HT1080 (cell line): ENCODE data around the gene FAM107B. TPM values are rescaled to one million over a fixed set of nuclear protein-coding genes. Genes with fewer than 3 reads are reported as not detected.
A peak's percentile ranks its signal among the peaks of the same experiment; 100 is the strongest.
"Not testable (repeated sequence)": the region's sequence is repeated elsewhere in the genome, so short reads cannot be mapped to it uniquely, and the experiment has no call there.

Source experiments
- DNase-seq: peaks from one replicate; pipeline ENCODE4 v3.0.0-alpha.2; 2015; ENCODE audit warnings: low read depth
- total RNA-seq: library from RNA; depleted of rRNA; stranded (reverse); fragments of >200 nt; shearing (Covaris generic); gene quantifications from 2 replicates; pipeline ENCODE4 v1.2.3, GENCODE V29; 2014

Gene FAM107B
- total RNA-seq, 1 experiment from 2014 or later, result 9.8 TPM

- no peak for DNase-seq
Measured at GRCh38 chr10:14737808-14738545, 36.7 kb downstream of the FAM107B start.

GRCh38 chr10:14736600-14737081 lies 38.1 kb downstream of the FAM107B start:
- DNase-seq, result no peak

GRCh38 chr10:14736043-14736442 lies 38.7 kb downstream of the FAM107B start:
- DNase-seq, result no peak

GRCh38 chr10:14731875-14732512 lies 42.7 kb downstream of the FAM107B start:
- no peak for DNase-seq

- no peak for DNase-seq
Measured at GRCh38 chr10:14728346-14728745, 46.4 kb downstream of the FAM107B start.

- no peak for DNase-seq
Measured at GRCh38 chr10:14727924-14728323, 46.8 kb downstream of the FAM107B start.

GRCh38 chr10:14727465-14727864 lies 47.2 kb downstream of the FAM107B start:
- no peak for DNase-seq

- DNase-seq, result no peak
Measured at GRCh38 chr10:14724931-14725330, 49.8 kb downstream of the FAM107B start.

- no peak for DNase-seq
Measured at GRCh38 chr10:14723052-14723689, 51.5 kb downstream of the FAM107B start.

- no peak for DNase-seq
Measured at GRCh38 chr10:14717552-14717951, 57.1 kb downstream of the FAM107B start.

- DNase-seq, result peak; percentile 27
Measured at GRCh38 chr10:14712991-14713424, 61.7 kb downstream of the FAM107B start.

- DNase-seq, result not testable (repeated sequence)
Measured at GRCh38 chr10:14709344-14709743, 65.4 kb downstream of the FAM107B start.

- DNase-seq, result no peak
Measured at GRCh38 chr10:14707481-14707880, 67.2 kb downstream of the FAM107B start.

- DNase-seq, result no peak
Measured at GRCh38 chr10:14705548-14706230, 69.0 kb downstream of the FAM107B start.

GRCh38 chr10:14703631-14704001 lies 71.1 kb downstream of the FAM107B start:
- no peak for DNase-seq

GRCh38 chr10:14701466-14701865 lies 73.2 kb downstream of the FAM107B start:
- no peak for DNase-seq

- no peak for DNase-seq
Measured at GRCh38 chr10:14700546-14700945, 74.2 kb downstream of the FAM107B start.

- no peak for DNase-seq
Measured at GRCh38 chr10:14699482-14699881, 75.2 kb downstream of the FAM107B start.

- no peak for DNase-seq
Measured at GRCh38 chr10:14698829-14699170, 75.9 kb downstream of the FAM107B start.

- DNase-seq, result peak; percentile 60
Measured at GRCh38 chr10:14698111-14698828, 76.4 kb downstream of the FAM107B start.

GRCh38 chr10:14697281-14697680 lies 77.4 kb downstream of the FAM107B start:
- no peak for DNase-seq
